H1 (cell line): Measurements from ENCODE around the gene GNAT1. TPM values are rescaled to one million over a fixed set of nuclear protein-coding genes. Genes with fewer than 3 reads are reported as not detected.

Source experiments
- CTCF ChIA-PET: fragments of 300-600 bp; sonication (Branson Sonifier 250); formaldehyde crosslinking; loops from one replicate; lab custom pipeline; 2021; ENCODE audit not compliant: partially characterized antibody; lab: Charles Lee
- POLR2A ChIA-PET: fragments of 300-600 bp; sonication (Branson Sonifier 250); formaldehyde crosslinking; loops from one replicate; lab custom pipeline; 2021; ENCODE audit warnings: inconsistent platforms; ENCODE audit not compliant: partially characterized antibody; lab: Charles Lee
- DNase-seq, 2 experiments: peaks; one replicate each; pipeline versions ENCODE4 v3.0.0 to v3.0.0-alpha.2; 2010 to 2022; ENCODE audit warnings: low spot score in 2 of 2, low read depth in 1 of 2, mixed read lengths in 1 of 2
- FAIRE-seq: peaks from 2 replicates; lab custom pipeline; 2011; peaks lifted over from hg19 to GRCh38; lab: Jason Lieb, UNC
- H2AFZ ChIP-seq: 2 replicates; pipeline ENCODE4 v1.8.1; 2012; ENCODE audit warnings: low read length, inconsistent platforms
- H2AK5ac ChIP-seq: 2 replicates; pipeline ENCODE4 v1.6.1; 2013; ENCODE audit warnings: low read depth, low read length
- H2BK120ac ChIP-seq: replicated peaks from 2 replicates; pipeline ENCODE3; 2013; ENCODE audit warnings: low read depth, low read length, inconsistent platforms
- H2BK12ac ChIP-seq: 2 replicates; pipeline ENCODE4 v1.6.1; 2013; ENCODE audit warnings: low read depth, low read length
- H2BK15ac ChIP-seq: 2 replicates; pipeline ENCODE4 v1.6.1; 2013; ENCODE audit warnings: low read length
- H2BK20ac ChIP-seq: 2 replicates; pipeline ENCODE4 v1.6.1; 2013; ENCODE audit warnings: low read length
- H2BK5ac ChIP-seq: 2 replicates; pipeline ENCODE4 v1.6.1; 2013; ENCODE audit warnings: low read depth, low read length
- H3K14ac ChIP-seq: 2 replicates; pipeline ENCODE4 v1.6.1; 2013; ENCODE audit warnings: inconsistent platforms; ENCODE audit not compliant: insufficient read length
- H3K18ac ChIP-seq: 2 replicates; pipeline ENCODE4 v1.6.1; 2013; ENCODE audit warnings: low read length; ENCODE audit errors: extremely low read depth
- H3K23ac ChIP-seq: 2 replicates; pipeline ENCODE4 v1.6.1; 2013; ENCODE audit warnings: inconsistent platforms; ENCODE audit not compliant: insufficient read length
- H3K23me2 ChIP-seq: 2 replicates; pipeline ENCODE4 v1.6.1; 2013; ENCODE audit warnings: low read depth, low read length
- H3K27ac ChIP-seq: 2 replicates; pipeline ENCODE4 v1.6.1; 2011; ENCODE audit warnings: low read depth, low read length, inconsistent platforms
- H3K27me3 ChIP-seq, 4 experiments: replicated peaks in 1 of 4; 1 replicate in 1 of 4; 2 replicates in 3 of 4; pipeline versions ENCODE4 v1.6.1 to v1.8.1; 2011 to 2013; ENCODE audit warnings: low read length in 3 of 4, mild to moderate bottlenecking in 3 of 4, inconsistent platforms in 2 of 4, mixed read lengths in 2 of 4, moderate library complexity in 1 of 4; ENCODE audit not compliant: control insufficient read depth in 3 of 4, insufficient read depth in 3 of 4; ENCODE audit errors: extremely low read depth in 1 of 4
- H3K36me3 ChIP-seq, 4 experiments: 2 replicates each; pipeline versions ENCODE4 v1.6.1 to v1.8.1; 2011 to 2013; ENCODE audit warnings: mild to moderate bottlenecking in 4 of 4, low read length in 3 of 4, moderate library complexity in 2 of 4, control low read depth in 1 of 4, inconsistent platforms in 1 of 4; ENCODE audit not compliant: insufficient read depth in 4 of 4, control insufficient read depth in 2 of 4
- H3K4ac ChIP-seq: replicated peaks from 2 replicates; pipeline ENCODE3; 2013; ENCODE audit warnings: low read length, low read depth, mixed read lengths, inconsistent platforms; ENCODE audit not compliant: insufficient read length
- H3K4me1 ChIP-seq, 4 experiments: replicated peaks in 1 of 4; 1 replicate in 1 of 4; 2 replicates in 3 of 4; pipeline versions ENCODE4 v1.6.1 to v1.8.1; 2011 to 2013; ENCODE audit warnings: low read length in 3 of 4, inconsistent platforms in 2 of 4, mixed read lengths in 1 of 4; ENCODE audit not compliant: insufficient read depth in 4 of 4, control insufficient read depth in 3 of 4
- H3K4me2 ChIP-seq, 2 experiments: 2 replicates each; pipeline versions ENCODE4 v1.6.1 to v1.8.1; 2011 to 2013; ENCODE audit warnings: low read depth in 2 of 2, low read length in 2 of 2, control low read depth in 1 of 2, inconsistent platforms in 1 of 2, mild to moderate bottlenecking in 1 of 2; ENCODE audit not compliant: insufficient read depth in 1 of 2
- H3K4me3 ChIP-seq, 4 experiments: fragments of 200-600, 300-600 bp in 1 of 4; sonication (generic), shearing (Covaris generic), sonication (Bioruptor Twin) in 1 of 4; 2 replicates each; pipeline versions ENCODE4 v1.5.1 to v1.8.1; 2011 to 2016; ENCODE audit warnings: low read length in 4 of 4, low read depth in 3 of 4, control low read depth in 2 of 4, inconsistent platforms in 2 of 4, mild to moderate bottlenecking in 2 of 4, mixed read lengths in 1 of 4, moderate library complexity in 1 of 4; ENCODE audit not compliant: insufficient read depth in 2 of 4; ENCODE audit errors: extremely low read depth in 1 of 4
- H3K56ac ChIP-seq: replicated peaks from 2 replicates; pipeline ENCODE3; 2013; ENCODE audit warnings: low read depth, mild to moderate bottlenecking, mixed read lengths, low read length, inconsistent platforms; ENCODE audit not compliant: insufficient read length
- H3K79me1 ChIP-seq: 2 replicates; pipeline ENCODE4 v1.6.1; 2013; ENCODE audit warnings: low read depth, low read length, control low read depth
- H3K79me2 ChIP-seq, 2 experiments: 2 replicates each; pipeline versions ENCODE4 v1.6.1 to v1.8.1; 2012 to 2013; ENCODE audit warnings: low read length in 2 of 2, mild to moderate bottlenecking in 2 of 2, inconsistent platforms in 1 of 2; ENCODE audit not compliant: insufficient read depth in 2 of 2, control insufficient read depth in 1 of 2
- H3K9ac ChIP-seq, 4 experiments: replicated peaks in 1 of 4; 1 replicate in 1 of 4; 2 replicates in 3 of 4; pipeline versions ENCODE4 v1.6.1 to v1.8.1; 2011 to 2013; ENCODE audit warnings: low read depth in 3 of 4, low read length in 3 of 4, control low read depth in 2 of 4, mild to moderate bottlenecking in 2 of 4, moderate library complexity in 2 of 4, inconsistent platforms in 1 of 4; ENCODE audit errors: extremely low read depth in 1 of 4
- H3K9me3 ChIP-seq, 2 experiments: 2 replicates each; pipeline versions ENCODE4 v1.6.1 to v1.8.1; 2012 to 2013; ENCODE audit warnings: mild to moderate bottlenecking in 2 of 2, moderate library complexity in 2 of 2, control low read depth in 1 of 2, inconsistent platforms in 1 of 2, low read depth in 1 of 2, low read length in 1 of 2, mixed read lengths in 1 of 2; ENCODE audit not compliant: insufficient read depth in 2 of 2
- H4K20me1 ChIP-seq, 2 experiments: replicated peaks in 1 of 2; 2 replicates each; pipeline versions ENCODE3 to v1.8.1; 2011 to 2013; ENCODE audit warnings: inconsistent platforms in 2 of 2, low read length in 2 of 2, mild to moderate bottlenecking in 1 of 2; ENCODE audit not compliant: insufficient read depth in 2 of 2, control insufficient read depth in 1 of 2
- H4K5ac ChIP-seq: 2 replicates; pipeline ENCODE4 v1.6.1; 2013; ENCODE audit warnings: low read length, low read depth, mixed read lengths, inconsistent platforms; ENCODE audit not compliant: insufficient read length
- H4K8ac ChIP-seq: 2 replicates; pipeline ENCODE4 v1.8.0; 2013; ENCODE audit warnings: mild to moderate bottlenecking, moderate library complexity, low read length, inconsistent platforms; ENCODE audit not compliant: insufficient read depth; ENCODE audit errors: extremely low read depth
- H4K91ac ChIP-seq: replicated peaks from 2 replicates; pipeline ENCODE3; 2013; ENCODE audit warnings: low read length, mixed read lengths, inconsistent platforms; ENCODE audit not compliant: insufficient read length
- BCL11A ChIP-seq, 2 experiments: IDR thresholded peaks; one replicate each; pipeline ENCODE4 v1.6.1; 2011; ENCODE audit warnings: low read depth in 2 of 2, low read length in 2 of 2, mild to moderate bottlenecking in 2 of 2
- CEBPB ChIP-seq: IDR thresholded peaks from 2 replicates; pipeline ENCODE4 v1.6.1; 2012; ENCODE audit warnings: low read depth, low read length
- CTBP2 ChIP-seq: IDR thresholded peaks from 2 replicates; pipeline ENCODE4 v1.7.0; 2011; ENCODE audit warnings: borderline replicate concordance, mild to moderate bottlenecking, moderate library complexity, mixed read lengths, low read length; ENCODE audit not compliant: insufficient read depth, insufficient read length
- CTCF ChIP-seq, 3 experiments: IDR thresholded peaks; 1 replicate in 2 of 3; 2 replicates in 1 of 3; pipeline versions ENCODE4 v1.5.1 to v1.6.1; 2011; ENCODE audit warnings: low read length in 3 of 3, mild to moderate bottlenecking in 3 of 3, inconsistent platforms in 2 of 3, low read depth in 1 of 3, moderate library complexity in 1 of 3; ENCODE audit not compliant: insufficient read depth in 1 of 3; ENCODE audit errors: control extremely low read depth in 1 of 3
- E2F6 ChIP-seq: IDR thresholded peaks from 2 replicates; pipeline ENCODE4 v1.6.1; 2012; ENCODE audit warnings: inconsistent platforms
- EP300 ChIP-seq, 2 experiments: IDR thresholded peaks; 1 replicate in 1 of 2; 2 replicates in 1 of 2; pipeline ENCODE4 v1.6.1; 2011 to 2012; ENCODE audit warnings: low read depth in 2 of 2, low read length in 2 of 2, mild to moderate bottlenecking in 2 of 2, borderline replicate concordance in 1 of 2, inconsistent platforms in 1 of 2, moderate library complexity in 1 of 2
- RAD21 ChIP-seq, 2 experiments: IDR thresholded peaks in 1 of 2; conservative IDR thresholded peaks in 1 of 2; 2 replicates each; pipeline ENCODE4 v1.6.1; 2011; ENCODE audit warnings: low read depth in 2 of 2, low read length in 2 of 2, improper control_type of control experiment in 1 of 2, inconsistent platforms in 1 of 2, mild to moderate bottlenecking in 1 of 2, moderate library complexity in 1 of 2
- WGBS, 2 experiments: shearing (Covaris generic) in 1 of 2; methylation state at CpG; one replicate each; pipeline versions ENCODE4 v1.1.6 to v1.1.7; 2013 to 2015; ENCODE audit warnings: low lambda C conversion rate in 2 of 2, mixed read lengths in 2 of 2, inconsistent platforms in 1 of 2, low coverage in 1 of 2, missing lambda C conversion rate in 1 of 2; ENCODE audit not compliant: insufficient replicate concordance in 2 of 2, insufficient coverage in 1 of 2, insufficient read length in 1 of 2; ENCODE audit errors: extremely low coverage in 1 of 2, missing lambda C conversion rate in 1 of 2; 5-methylcytosine and 5-hydroxymethylcytosine counted together
- polyA plus RNA-seq, 7 experiments: library from polyadenylated mRNA; depleted of rRNA in 3 of 7; stranded (reverse) in 5 of 7; unstranded in 2 of 7; fragments of >200 nt in 5 of 7; fragments of 200-250 nt in 2 of 7; gene quantifications; 1 replicate in 5 of 7; 2 replicates in 1 of 7; 4 replicates in 1 of 7; pipeline versions ENCODE4 v1.2.1 to v1.2.3, GENCODE V29; 2011 to 2013; ENCODE audit warnings: missing spikeins in 2 of 7, mixed read lengths in 2 of 7
- total RNA-seq: library from RNA; stranded (reverse); fragmentation: NEBNext Ultra II Directional; extraction: Animal tissue kit (Norgen Biotek cat#: 25700); gene quantifications from 2 replicates; pipeline ENCODE4 v1.2.1, GENCODE V29; 2021

GNAT1 gene
- total and polyA plus RNA-seq, 2 of the 8 experiments (the other 6 are each of a cell fraction or from before 2014, with no cell fraction given): 0.08 TPM; not detected in 1

GRCh38 chr3:50192689-50193141 is 1.3 kb downstream of the GNAT1 start:
- Histone ChIP-seq H2AFZ (no peak overlapping the region), H4K20me1 (peaks cover 0 to 5% of the 10 kb centered on the region in 2 experiments), H3K9me3 (no peaks in the 10 kb centered on the region), H4K5ac (no peak overlapping the region), H3K56ac (no peak overlapping the region), H3K4me3 (no peak overlapping the region), H3K4ac (no peak overlapping the region), H4K8ac (no peak overlapping the region), H3K4me2 (no peak overlapping the region), H2BK15ac (no peak overlapping the region), H3K27me3 (peaks cover 0 to 12% (median 4%) of the 10 kb centered on the region in 4 experiments; a peak in 3 of 7 replicates), H2BK20ac (no peak overlapping the region), H3K23ac (no peak overlapping the region), H4K91ac (no peak overlapping the region), H3K4me1 (peaks cover 0 to 14% (median 7%) of the 10 kb centered on the region in 4 experiments; a peak in 5 of 7 replicates), H2BK12ac (peak overlapping the region; percentile 68; the same call in 1 of the 2 replicates), H3K23me2 (peaks cover 2% of the 10 kb centered on the region; the same call in 1 of the 2 replicates), H3K79me2 (no peaks in the 10 kb centered on the region), H2BK5ac (no peak overlapping the region), H3K36me3 (peaks cover 0 to 2% (median under 1%) of the 10 kb centered on the region in 4 experiments; a peak in 2 of 8 replicates), H3K9ac (no peak overlapping the region), H2BK120ac (no peak overlapping the region), H3K18ac (no peak overlapping the region; the same call in 1 of the 2 replicates), H3K14ac (no peak overlapping the region), H3K27ac (no peak overlapping the region), H2AK5ac (no peak overlapping the region), H3K79me1 (no peaks in the 10 kb centered on the region)
- FAIRE-seq (peak; percentile 94), DNase-seq (peak; percentile 77 to 100)
- 49% methylated on average over 20 of the region's 21 CpGs; no CpG with 5 or more reads in 1 of the 2 experiments for WGBS, 2 experiments
- POLR2A ChIA-PET: interaction anchor here (0.5 to 11.9 kb wide), 6 partner anchors 11 to 140 kb away, joined by 3 to 128 read pairs (median 6); no protein-coding TSS in a partner anchor
- CTCF ChIA-PET: interaction anchor here (0.6 to 19.7 kb wide), 26 partner anchors 18 to 400 kb away, joined by 3 to 1138 read pairs (median 6); partner anchors contain the start of genes GNAI2, HYAL2, SEMA3B and SLC38A3
- peak in 2 of 3 experiments; percentile 92 to 98; a peak in 3 of 4 replicates for TF ChIP-seq CTCF (IDR thresholded peaks at IDR 0.05; ENCODE audit: control extremely low read depth in 1 of 3, insufficient read depth in 1 of 3, low read depth in 1 of 3, low read length in 3 of 3)
- peak; percentile 28; the same call in 1 of the 2 replicates for TF ChIP-seq CEBPB
- TF ChIP-seq E2F6: 0 out of 2 replicates have a peak, but pooled peaks have one; percentile 10
- TF ChIP-seq RAD21 (IDR thresholded peaks at IDR 0.05 in 1 of 2, conservative IDR thresholded peaks at IDR 0.05 in 1 of 2; ENCODE audit: low read depth in 2 of 2, low read length in 2 of 2): peak; percentile 94 to 96
- no peak for TF ChIP-seq CTBP2
- TF ChIP-seq EP300 (IDR thresholded peaks at IDR 0.05; ENCODE audit: borderline replicate concordance in 1 of 2, low read depth in 2 of 2, low read length in 2 of 2): 0 out of 3 replicates have a peak, but pooled peaks of 1 of the 2 experiments have one; percentile 33
- TF ChIP-seq BCL11A (IDR thresholded peaks at IDR 0.05; ENCODE audit: low read depth in 2 of 2, low read length in 2 of 2): no peak
